Mesenteric fat pad (tissue), 1 donor: Measurements from ENCODE around the gene BCL6. TPM values are rescaled to one million over a fixed set of nuclear protein-coding genes. Genes with fewer than 3 reads are reported as not detected.

Source experiments
- DNase-seq: peaks from one replicate; pipeline ENCODE4 v3.0.0-alpha.2; 2020; ENCODE audit warnings: low spot score
- total RNA-seq: library from RNA; stranded (reverse); fragmentation: NEBNext Ultra II Directional; extraction: Animal tissue kit (Norgen Biotek cat#: 25700); gene quantifications from one replicate; pipeline ENCODE4 v1.2.1, GENCODE V29; 2021
- donor health status: DM: yes; HTN: yes; CAD: no.

Gene BCL6
- total RNA-seq, 1 donor from 2014 or later = 255 TPM

GRCh38 chr3:187719628-187720336, 25.5 kb downstream of the BCL6 start:
- no peak for DNase-seq

DNA sequence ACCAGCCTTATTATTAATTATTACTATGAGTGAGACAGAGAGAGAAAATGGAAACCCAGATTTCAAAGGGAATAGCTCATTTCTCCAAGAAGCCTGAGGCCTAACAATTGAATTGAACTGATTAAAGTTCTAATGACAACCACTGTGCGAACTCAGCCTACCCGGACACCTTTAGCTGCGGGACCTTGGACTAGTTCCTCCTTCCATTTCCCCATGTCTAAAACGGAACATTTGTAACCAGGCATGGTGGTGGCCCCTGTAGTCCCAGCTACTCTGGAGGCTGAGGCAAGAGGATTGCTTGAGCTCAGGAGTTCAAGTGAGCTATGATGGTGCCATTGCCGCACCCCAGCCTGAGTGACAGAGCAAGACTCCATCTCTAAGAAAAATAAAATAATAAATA, 26.5 kb downstream of the BCL6 start:
- no peak for DNase-seq

- no peak for DNase-seq
These were observed 27.7 kb downstream of the BCL6 start for GRCh38 chr3:187717572-187717971.

DNA sequence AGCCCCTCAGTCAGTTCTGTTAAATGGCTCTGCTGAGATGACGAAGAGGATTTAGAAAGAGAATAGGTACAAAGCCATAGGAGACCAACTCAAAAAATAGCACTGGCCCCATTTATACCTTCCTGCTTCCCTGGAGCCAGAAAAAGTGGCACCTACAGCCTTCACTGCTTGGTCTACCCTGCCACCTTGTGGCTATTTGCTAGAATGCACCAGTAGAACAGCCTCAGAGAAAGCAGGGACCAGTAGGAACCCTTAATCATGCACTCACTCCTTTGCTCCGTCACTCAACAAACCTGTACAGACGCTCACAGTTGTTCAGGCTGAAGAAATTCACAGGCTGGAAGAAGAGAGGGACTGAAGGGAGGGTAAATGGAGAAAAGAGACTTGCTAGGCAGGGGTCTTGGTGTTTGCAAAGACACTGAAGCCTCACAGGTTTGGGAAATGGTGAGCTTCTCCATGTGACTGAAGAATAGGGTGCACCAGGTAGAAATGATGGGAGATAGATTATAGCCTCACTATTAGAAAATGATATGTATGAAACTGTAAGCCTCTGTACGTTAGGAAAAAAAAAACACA, 30.8 kb downstream of the BCL6 start:
- DNase-seq = no peak

GRCh38 chr3:187713504-187713903, 31.8 kb downstream of the BCL6 start:
- DNase-seq = no peak

DNA sequence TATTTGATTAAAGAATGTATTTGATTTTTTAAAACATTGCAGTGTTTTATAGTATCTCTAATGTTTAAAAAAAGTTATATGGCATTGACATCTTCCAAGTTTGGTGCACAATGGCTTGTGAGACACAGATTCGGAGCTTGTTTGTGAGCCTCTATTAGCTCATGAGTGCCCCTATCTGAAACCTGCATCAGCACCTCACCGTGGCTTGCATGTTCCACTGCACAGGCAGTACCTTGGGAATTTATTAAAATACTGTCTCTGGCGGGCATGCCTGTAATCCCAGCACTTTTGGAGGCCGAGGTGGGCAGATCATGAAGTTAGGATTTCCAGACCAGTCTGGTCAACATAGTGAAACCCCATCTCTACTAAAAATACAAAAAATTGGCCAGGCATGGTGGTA, 36.1 kb downstream of the BCL6 start:
- no peak for DNase-seq

DNA sequence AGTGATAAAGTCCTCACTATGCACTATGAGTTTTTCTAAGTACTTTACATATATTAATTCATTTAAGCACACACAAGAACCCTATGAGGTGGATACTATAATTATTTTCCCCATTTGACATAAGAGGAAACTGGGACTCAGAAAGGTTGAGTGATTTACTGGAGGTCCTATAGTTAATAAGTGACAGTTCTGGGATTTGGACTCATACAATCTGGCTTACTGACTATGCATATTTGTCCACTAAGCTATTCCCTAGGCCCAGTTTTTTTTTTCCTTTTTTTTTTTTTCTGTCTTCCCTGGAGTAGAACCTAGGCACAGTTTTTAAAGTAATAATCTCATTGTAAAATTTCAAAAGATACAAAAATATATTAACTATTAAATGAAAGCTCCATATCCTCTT, 36.6 kb downstream of the BCL6 start:
- DNase-seq = no peak

GRCh38 chr3:187706971-187707370, 38.3 kb downstream of the BCL6 start:
- DNase-seq = no peak

DNA sequence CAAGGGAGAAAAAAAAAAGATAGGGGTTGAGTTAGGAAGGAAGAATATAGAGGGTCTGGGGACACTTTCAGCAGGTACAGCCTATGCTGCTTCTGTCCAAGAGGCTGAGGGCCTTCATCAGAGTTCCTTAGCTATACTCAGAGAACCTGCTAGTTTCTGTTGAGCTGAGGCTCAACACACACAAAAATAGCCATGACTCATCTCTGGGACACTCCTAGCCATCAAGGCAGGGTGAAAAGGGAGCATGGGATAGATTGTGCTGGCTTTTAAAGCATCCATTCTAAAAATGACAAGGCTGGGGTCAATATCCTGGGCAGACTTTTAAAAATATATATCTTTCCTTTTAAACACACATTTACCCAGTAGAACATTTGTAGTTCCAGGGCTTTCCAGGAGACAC, 40.1 kb downstream of the BCL6 start:
- DNase-seq = no peak

- no peak for DNase-seq
These were observed 42.7 kb downstream of the BCL6 start, which contains the start of gene RTP2 for GRCh38 chr3:187702507-187703033. TSS of gene RTP2 (minus strand) at chr3:187702557. CDS start at chr3:187702128, 429 bp downstream.

DNA sequence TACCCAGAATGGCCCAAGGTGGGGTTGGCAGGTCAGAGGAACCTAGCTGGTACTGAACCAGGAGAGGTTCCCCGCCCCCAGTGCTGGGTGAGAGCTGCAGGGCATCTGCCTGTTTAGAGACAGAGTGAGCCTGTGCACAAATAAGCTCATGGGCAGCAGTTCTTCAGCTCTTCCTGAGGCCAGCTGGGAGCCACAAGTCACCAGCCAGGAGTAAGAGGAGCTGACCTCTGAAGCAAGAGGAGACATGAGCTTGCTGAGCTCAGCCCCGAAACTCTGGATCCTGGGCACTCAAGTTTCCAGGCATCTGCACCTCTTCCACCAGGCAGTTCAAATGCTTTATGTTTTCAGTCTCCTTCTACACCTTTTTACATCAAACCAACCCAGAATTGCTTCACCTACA, 45.0 kb downstream of the BCL6 start:
- DNase-seq = no peak

DNA sequence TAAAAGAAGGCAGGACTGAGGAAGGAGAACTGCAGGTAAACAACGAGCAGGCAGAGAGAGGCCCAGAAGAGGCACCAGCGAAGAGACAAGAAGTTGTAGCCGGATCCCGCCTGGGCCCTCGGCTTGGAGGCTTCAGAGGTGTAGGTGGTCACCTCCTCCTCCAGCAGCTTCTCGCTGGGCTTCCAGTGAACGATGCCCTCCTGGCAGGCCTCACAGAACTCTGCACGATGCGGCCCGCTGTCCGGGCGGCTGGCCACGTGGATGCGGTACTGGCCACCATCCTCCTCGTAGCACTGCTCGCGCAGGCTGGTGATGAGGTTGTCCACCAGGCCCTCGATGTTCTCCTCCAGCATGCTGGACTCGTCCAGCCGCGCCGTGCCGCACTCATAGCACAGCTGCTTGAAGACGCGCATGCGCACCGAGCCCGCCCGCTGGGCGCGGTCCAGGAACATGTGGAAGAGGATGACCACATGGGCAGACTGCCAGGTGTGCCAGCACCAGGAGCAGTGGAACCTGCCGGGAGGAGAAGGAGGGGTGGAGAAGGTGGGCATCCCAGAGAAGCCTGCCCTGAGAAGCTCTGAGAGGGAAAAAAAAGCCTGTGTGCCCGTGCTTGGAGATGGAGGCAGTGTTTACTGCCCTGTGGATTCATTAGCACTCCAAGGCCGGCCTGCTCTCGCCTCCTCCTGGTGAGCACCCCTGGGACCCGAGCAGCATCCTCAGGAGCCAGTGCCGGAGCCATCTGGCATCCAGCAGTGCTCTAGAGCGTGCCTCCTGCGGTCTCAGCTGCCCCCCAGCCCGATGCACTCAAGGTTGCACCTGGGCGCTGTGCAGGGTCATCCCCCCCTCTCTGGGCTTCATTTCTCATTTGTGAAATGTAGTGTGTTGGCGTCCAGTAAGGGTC, 46.5 kb downstream of the BCL6 start:
- no peak for DNase-seq

DNA sequence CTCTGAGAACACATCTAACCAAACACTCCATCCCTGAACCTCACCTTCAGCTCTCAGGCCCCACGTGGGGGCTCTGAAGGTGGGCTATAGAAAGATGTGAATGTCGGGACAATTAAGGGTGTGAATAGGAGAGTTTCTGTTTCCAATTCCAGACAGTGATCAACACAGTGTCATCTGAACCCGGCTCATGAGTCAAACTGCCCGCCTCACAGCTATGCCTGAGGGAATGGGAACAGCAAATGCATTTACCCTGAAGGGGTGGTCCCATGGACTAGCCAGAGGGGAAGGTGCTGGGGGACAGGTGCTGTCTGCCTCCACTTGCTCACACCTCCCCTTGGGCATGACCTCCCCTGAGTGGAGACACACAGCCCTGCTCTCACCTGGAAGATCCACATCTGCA, 49.2 kb downstream of the BCL6 start:
- no peak for DNase-seq

GRCh38 chr3:187695449-187695848, 49.8 kb downstream of the BCL6 start:
- DNase-seq = no peak

DNA sequence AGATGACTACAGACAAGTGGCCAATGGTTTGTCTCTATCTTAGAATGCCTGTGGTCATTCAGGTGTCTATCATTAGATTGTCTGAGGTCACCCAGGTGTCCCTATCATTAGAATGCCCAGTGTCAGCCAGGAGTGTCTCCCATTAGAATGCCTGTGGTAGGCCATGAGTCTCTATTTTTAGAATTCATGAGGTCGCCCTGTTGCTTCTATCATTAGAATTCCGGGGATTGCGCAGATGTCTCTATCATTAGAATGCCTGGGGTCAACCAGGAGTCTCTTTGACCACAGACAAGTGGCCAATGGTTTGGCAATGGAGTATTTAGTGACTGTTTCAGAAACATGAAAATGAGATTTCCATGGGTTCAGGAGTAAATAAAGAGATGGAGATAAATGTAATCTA, 50.5 kb downstream of the BCL6 start:
- no peak for DNase-seq

GRCh38 chr3:187693431-187693830, 51.8 kb downstream of the BCL6 start:
- DNase-seq = no peak

- no peak for DNase-seq
These were observed 55.3 kb downstream of the BCL6 start for GRCh38 chr3:187689984-187690383.

GRCh38 chr3:187686621-187687273, 58.5 kb downstream of the BCL6 start:
- DNase-seq = no peak

DNA sequence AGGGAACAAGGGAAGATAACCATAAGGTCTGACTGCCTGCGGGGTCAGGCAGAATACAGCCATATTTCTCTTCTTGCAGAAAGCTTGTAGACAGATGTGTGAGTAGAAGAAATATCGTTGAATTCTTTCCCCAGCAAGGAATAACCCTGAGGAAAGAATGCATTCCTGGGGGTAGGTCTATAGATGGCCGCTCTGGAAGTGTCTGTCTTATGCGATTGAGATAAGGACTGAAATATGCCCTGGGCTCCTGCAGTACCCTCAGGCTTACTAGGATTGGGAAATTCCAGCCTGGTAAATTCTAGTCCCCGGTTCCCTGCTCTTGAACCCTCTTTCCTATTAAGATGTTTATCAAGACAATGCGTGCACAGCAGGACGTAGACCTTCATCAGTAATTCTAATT, 59.3 kb downstream of the BCL6 start:
- DNase-seq = no peak

DNA sequence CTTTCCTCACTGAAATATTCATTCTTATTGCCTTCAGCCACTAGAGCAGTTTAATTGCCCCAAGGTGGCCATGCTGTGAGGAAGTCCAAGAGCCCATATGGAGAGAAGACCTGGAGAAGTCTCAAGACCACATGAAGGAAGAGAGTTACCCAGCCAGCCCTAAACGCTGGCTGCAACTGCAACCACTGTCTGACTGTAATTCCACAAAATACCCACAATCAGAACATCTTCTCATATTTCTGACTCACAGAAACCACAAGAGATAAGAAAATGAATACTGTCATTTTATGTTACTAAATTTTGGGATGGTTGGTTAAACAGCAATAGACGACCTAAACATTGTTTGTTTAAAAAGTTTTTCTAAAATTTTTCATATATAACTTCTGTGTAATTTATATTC, 60.4 kb downstream of the BCL6 start:
- DNase-seq = no peak

DNA sequence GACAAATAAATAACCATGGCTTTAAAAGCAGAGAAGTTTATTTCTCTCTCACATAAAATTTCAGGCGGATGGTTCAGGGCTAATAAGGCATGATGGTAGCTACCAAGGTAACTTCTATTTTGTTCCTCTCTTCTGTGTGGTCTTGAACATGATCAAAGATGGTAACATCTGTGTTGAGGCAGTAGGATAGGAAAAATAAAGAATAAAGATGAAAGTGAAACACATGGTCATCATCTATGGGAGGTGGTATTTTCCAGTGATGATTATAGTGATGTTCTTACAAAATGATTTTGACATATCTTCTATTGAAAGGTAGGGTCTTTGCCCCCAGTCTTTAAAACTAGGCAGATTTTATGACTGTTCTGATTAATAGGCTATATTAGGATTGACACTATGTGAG, 60.8 kb downstream of the BCL6 start:
- no peak for DNase-seq
